Activated T-cell treated with anti-CD3 and anti-CD28 coated beads, Interleukin-2, amount 50 U/mL, for 24 hours (primary cell): ENCODE results near the gene TRIM67.
"Not testable (repeated sequence)": the region's sequence is repeated elsewhere in the genome, so short reads cannot be mapped to it uniquely, and the experiment has no call there.

Source experiments
- DNase-seq: peaks from one replicate; pipeline ENCODE4 v3.0.0-alpha.2; 2020
- H3K27ac Mint-ChIP-seq: 2 replicates; pipeline ENCODE4 v1.8.0; 2020; ENCODE audit warnings: mild to moderate bottlenecking, mixed read lengths
- H3K27me3 Mint-ChIP-seq: 2 replicates; pipeline ENCODE4 v1.8.0; 2020; ENCODE audit warnings: mixed read lengths
- H3K36me3 Mint-ChIP-seq: 2 replicates; pipeline ENCODE4 v1.8.0; 2020; ENCODE audit warnings: low read depth, mixed read lengths
- H3K4me1 Mint-ChIP-seq: 2 replicates; pipeline ENCODE4 v1.8.0; 2020; ENCODE audit warnings: low read depth, mixed read lengths
- H3K4me3 Mint-ChIP-seq: 2 replicates; pipeline ENCODE4 v1.8.0; 2020; ENCODE audit warnings: mild to moderate bottlenecking, moderate library complexity, mixed read lengths
- H3K9me3 Mint-ChIP-seq: 2 replicates; pipeline ENCODE4 v1.8.0; 2020; ENCODE audit warnings: mixed read lengths

TRIM67 gene

DNA sequence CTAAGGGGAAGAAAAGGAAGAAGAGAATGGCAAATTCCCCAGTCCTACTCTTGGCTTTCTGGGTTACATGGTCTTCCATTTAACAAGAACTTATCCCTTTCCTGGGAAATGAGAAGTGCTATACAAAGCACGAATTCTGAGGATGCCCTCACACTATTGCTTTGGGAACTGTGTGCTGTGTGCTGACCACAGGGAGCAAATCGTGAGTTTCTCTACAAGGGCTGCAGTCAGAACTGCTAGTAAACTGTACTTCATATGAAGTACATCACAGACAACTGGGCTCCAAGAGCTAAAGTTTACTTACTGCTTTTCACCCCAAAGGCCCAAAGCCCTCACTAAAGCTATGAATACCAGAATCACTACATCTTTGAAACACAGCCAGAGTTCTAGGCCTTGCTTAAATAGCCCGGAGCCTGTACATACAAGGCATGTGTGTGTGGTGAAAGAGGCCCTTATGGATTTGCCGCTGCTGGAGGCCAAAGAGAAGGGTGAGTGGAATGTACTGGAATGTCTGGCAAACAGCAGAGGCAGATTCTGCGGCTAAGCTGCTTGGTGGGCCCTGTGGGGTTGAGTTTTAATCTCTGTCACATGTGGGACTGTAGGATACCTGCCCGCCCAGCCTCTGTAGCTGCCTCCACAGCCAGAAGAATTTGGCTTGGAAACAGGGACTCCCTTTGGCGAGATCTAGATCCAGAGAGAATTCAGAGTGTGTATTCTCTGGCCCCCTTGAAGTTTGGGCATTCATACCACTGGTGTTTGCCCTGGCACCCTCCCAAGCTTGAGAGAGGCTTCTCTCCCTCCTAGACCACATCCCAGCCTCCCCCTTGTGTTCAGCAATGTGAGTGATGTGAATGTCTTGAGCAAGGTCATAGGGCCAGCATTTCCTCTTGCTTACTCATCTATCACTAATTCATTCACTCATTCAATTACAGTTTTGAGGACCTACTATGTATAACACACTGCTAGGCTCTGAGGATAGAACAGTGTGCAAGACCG, 21.9 kb upstream of the TRIM67 start:
- Mint-ChIP-seq H3K27me3 (peaks cover 41% of the 10 kb centered on the region), H3K4me3 (no peak overlapping the region), H3K4me1 (peaks cover 5% of the 10 kb centered on the region), H3K9me3 (no peaks in the 10 kb centered on the region), H3K27ac (no peak overlapping the region), H3K36me3 (no peaks in the 10 kb centered on the region)
- DNase-seq: no peak

DNA sequence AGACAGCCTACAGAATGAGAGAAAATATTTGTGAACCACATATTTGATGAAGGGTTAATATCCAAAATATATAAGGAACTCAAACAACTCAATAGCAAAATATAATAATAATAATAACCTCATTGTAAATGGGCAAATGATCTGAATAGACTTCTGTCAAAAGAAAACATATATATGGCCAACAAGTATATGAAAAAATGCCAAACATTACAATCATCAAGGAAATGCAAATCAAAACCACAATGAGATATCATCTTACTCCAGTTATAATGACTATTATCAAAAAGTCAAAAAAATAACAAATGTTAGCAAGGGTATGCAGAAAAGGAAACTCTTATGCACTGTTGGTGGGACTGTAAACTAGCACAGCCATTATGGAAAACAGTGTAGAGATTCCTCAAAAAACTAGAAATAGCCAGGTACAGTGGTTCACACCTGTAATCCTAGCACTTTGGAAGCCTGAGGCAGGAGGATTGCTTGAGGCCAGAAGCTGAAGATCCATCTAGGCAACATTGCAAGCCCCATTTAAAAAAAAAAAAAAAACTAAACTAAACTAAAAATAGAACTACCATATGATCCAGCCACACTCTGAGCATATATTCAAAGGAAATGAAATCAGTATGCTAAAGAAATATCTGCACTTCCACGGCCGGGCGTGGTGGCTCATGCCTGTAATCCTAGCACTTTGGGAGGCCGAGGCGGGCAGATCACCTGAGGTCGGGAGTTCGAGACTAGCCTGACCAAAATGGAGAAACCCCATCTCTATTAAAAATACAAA, 17.3 kb upstream of the TRIM67 start:
- no peak overlapping the region for H3K27ac Mint-ChIP-seq
- H3K27me3 Mint-ChIP-seq: peaks cover 65% of the 10 kb centered on the region
- no peak for DNase-seq

DNA sequence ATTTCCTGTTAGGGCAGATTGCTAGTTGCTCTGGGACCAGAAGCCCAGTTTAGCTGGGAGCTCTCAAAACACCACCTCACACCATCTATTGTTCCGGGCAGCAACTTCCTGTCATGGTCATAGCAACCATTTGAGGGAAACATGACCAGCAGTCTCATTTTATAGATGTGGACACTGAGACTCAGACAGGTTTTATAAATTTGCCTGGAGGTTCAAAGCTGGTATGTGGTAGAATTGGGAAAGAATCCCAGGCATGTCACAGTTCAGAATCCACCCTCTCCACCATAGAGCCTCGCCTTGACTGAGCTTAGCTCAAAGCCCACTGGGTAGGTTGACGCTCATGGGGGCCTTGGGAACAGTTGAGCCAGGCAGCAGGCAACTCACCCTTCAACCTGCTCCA, 14.0 kb upstream of the TRIM67 start:
- Mint-ChIP-seq H3K4me3 (no peak overlapping the region), H3K9me3 (peaks cover 12% of the 10 kb centered on the region), H3K36me3 (no peaks in the 10 kb centered on the region), H3K4me1 (no peaks in the 10 kb centered on the region), H3K27me3 (peaks cover 46% of the 10 kb centered on the region), H3K27ac (no peak overlapping the region)
- DNase-seq: no peak

More for the DNA sequence above, 17.3 kb upstream of the TRIM67 start:
- Mint-ChIP-seq H3K36me3 (no peaks in the 10 kb centered on the region), H3K4me3 (no peak overlapping the region), H3K4me1 (no peaks in the 10 kb centered on the region), H3K9me3 (no peaks in the 10 kb centered on the region)

DNA sequence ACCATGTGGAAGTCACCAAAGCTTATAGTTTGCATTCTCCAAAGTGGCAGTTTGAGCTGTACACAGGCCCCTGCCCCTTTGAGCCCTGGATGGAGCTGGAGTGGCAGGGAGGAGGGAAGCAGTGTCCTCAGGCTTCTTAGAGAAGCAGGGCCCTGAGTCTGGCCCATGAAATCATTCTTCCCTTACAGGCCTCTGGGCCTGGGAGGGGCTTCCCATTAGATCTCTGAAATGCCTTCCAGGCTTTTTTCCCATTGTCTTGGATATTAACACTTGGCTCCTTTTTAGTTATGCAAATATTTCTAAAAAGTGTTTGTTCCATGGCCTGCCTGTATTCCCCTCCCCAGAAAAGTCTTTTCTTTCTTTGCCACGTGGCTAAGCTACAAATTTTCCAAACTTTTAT, 10.0 kb upstream of the TRIM67 start:
- peaks cover 12% of the 10 kb centered on the region for H3K9me3 Mint-ChIP-seq
- H3K27me3 Mint-ChIP-seq: peaks cover 48% of the 10 kb centered on the region
- no peaks in the 10 kb centered on the region for H3K4me1 Mint-ChIP-seq
- no peak for DNase-seq
- H3K27ac Mint-ChIP-seq: no peak overlapping the region
- no peaks in the 10 kb centered on the region for H3K36me3 Mint-ChIP-seq
- H3K4me3 Mint-ChIP-seq: no peak overlapping the region

DNA sequence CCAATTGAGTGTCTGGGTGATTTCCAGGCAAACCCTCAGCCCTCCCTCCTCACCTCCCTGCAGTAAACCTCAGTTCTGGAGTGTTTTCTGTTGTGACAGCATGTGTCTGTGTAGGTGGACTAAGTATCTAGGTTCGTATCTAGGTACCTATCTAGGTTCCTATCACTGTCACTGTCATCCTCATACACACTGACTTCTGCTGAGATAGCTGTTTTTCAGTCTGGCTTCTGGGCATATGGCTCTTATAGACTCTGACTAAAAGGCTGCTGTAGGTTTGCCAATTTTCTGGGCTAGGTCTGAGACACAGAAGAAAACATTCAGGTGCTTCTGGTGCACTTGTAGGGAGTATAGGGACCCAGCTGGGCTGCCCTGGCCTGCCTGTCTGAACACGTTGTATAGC, 8.1 kb upstream of the TRIM67 start:
- H3K27me3 Mint-ChIP-seq: peaks cover 47% of the 10 kb centered on the region
- no peak for DNase-seq
- peaks cover 12% of the 10 kb centered on the region for H3K9me3 Mint-ChIP-seq
- H3K27ac Mint-ChIP-seq: no peak overlapping the region
- H3K4me1 Mint-ChIP-seq: no peaks in the 10 kb centered on the region
- no peaks in the 10 kb centered on the region for H3K36me3 Mint-ChIP-seq
- no peak overlapping the region for H3K4me3 Mint-ChIP-seq

DNA sequence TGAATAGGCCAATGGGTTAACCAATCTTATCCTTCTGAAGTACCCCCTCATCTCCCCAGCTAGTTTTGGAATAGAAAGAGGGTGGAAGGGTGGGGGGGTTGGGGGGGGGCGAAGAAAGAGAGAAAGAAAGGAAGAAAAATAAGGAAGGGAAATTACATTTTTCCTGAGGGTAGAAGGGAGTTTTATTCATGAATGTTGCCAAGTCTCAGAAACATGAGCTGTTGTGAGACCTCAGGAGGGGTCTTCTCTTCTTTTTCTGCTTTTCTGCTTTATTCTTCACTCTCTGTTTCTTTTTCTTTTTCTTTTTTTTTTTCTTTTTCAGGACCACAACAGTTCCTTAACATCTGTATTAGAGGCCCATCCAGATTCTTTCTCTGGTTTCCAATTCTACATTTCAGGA, 6.0 kb upstream of the TRIM67 start:
- Mint-ChIP-seq H3K27me3 (peaks cover 59% of the 10 kb centered on the region), H3K36me3 (no peaks in the 10 kb centered on the region), H3K27ac (no peak overlapping the region), H3K4me3 (no peak overlapping the region), H3K9me3 (peaks cover 10% of the 10 kb centered on the region), H3K4me1 (peaks cover under 1% of the 10 kb centered on the region)
- no peak for DNase-seq

DNA sequence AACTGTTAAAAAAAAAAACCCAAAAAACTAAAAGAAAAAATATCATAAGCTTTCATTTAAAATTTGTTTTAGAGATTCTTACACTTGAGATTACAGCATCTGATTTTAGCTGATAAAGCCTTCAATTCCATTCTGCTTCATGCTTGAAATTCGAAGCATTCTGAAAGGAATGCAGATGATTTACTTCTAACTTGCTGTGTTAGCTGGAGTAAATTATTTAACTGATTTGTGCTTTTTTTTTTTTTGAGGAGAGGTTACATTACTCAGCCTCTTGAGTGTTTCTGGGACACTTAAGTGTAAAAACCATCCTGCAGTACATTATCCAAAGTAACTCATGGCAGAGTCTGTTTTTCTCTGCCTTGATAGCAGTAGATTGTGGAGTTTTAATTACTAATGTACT, 4.5 kb upstream of the TRIM67 start:
- Mint-ChIP-seq H3K36me3 (no peaks in the 10 kb centered on the region), H3K4me3 (no peak overlapping the region), H3K9me3 (peaks cover 4% of the 10 kb centered on the region), H3K4me1 (peaks cover 8% of the 10 kb centered on the region), H3K27me3 (peaks cover 69% of the 10 kb centered on the region), H3K27ac (no peak overlapping the region)
- DNase-seq: no peak

DNA sequence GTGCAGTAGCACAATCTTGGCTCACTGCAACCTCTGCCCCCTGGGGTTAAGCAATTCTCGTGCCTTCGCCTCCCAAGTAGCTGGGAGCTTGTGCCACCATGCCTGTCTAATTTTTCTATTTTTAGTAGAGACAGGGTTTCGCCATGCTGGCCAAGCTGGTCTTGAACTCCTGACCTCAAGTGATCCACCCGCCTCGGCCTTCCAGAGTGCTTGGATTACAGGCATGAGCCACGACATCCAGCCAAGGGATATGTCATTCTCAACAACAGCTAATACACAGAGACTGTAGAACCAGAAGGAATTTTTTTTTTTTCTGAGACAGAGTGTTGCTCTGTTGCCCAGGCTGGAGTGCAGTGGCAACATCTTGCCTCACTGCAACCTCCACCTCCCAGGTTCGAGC, 3.7 kb upstream of the TRIM67 start:
- H3K27me3 Mint-ChIP-seq: peaks cover 72% of the 10 kb centered on the region
- H3K4me1 Mint-ChIP-seq: peaks cover 11% of the 10 kb centered on the region

GRCh38 chr1:231159202-231159962, 2.5 kb upstream of the TRIM67 start:
- Mint-ChIP-seq H3K4me1 (peaks cover 14% of the 10 kb centered on the region), H3K27me3 (peaks cover 73% of the 10 kb centered on the region), H3K4me3 (no peak overlapping the region), H3K36me3 (no peaks in the 10 kb centered on the region), H3K27ac (no peak overlapping the region), H3K9me3 (no peaks in the 10 kb centered on the region)
- DNase-seq: no peak

More for the DNA sequence above, 3.7 kb upstream of the TRIM67 start:
- H3K4me3 Mint-ChIP-seq, H3K27ac Mint-ChIP-seq, DNase-seq, H3K36me3 Mint-ChIP-seq, H3K9me3 Mint-ChIP-seq: not testable (repeated sequence)

DNA sequence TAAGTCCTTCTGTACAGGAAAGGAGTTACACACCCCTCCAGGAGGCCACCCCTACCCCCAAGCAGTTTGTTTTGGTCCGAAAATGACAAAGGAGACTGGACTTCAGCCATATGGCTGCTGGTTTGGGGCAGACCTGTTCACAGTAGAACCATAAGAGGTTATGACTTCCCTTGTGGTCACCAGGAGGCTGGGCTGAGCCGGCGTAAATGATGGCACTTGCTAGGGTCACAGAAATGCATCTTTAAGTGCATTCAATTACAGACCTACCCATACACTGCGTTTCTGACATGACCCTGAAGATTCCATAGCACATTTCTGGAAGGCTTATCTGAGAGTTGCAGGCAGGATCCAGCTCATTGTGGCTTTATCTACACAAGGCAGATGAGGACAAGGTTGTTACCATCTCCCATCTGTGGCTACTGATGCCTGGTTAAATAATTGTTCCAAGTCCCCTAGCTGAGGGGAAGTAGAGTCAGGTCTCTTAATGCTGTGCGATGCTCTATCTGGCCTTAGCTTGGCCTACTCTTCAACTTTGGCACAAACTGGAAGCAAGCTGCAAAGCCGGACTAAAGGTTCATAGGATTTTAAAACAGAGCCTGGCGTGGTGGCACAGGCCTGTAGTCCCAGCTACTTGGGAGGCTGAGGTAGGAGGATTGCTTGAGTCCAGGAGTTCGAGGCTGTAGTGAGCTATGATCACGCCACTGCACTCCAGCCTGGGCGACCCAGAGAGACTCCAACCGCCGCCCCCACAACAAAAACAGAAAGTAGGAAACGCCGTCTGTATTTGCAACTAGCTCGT, 1.7 kb upstream of the TRIM67 start:
- Mint-ChIP-seq H3K4me1 (peaks cover 14% of the 10 kb centered on the region), H3K27me3 (peaks cover 76% of the 10 kb centered on the region), H3K9me3 (no peaks in the 10 kb centered on the region), H3K27ac (no peak overlapping the region), H3K4me3 (no peak overlapping the region), H3K36me3 (no peaks in the 10 kb centered on the region)
- no peak for DNase-seq

GRCh38 chr1:231160895-231161666, 777 bp upstream of the TRIM67 start:
- Mint-ChIP-seq H3K27ac (peak overlapping the region; percentile 44), H3K4me3 (peak overlapping the region; percentile 36), H3K27me3 (peaks cover 75% of the 10 kb centered on the region), H3K9me3 (no peaks in the 10 kb centered on the region), H3K4me1 (peaks cover 14% of the 10 kb centered on the region), H3K36me3 (no peaks in the 10 kb centered on the region)
- DNase-seq: no peak

GRCh38 chr1:231162297-231162969, 575 bp downstream of the TRIM67 start:
- Mint-ChIP-seq H3K27me3 (peaks cover 75% of the 10 kb centered on the region), H3K36me3 (no peaks in the 10 kb centered on the region), H3K4me1 (peaks cover 14% of the 10 kb centered on the region), H3K27ac (no peak overlapping the region), H3K4me3 (peak overlapping the region; percentile 35), H3K9me3 (no peaks in the 10 kb centered on the region)
- DNase-seq: peak; percentile 54
